Ammon's horn (tissue), 1 donor: Measurements from ENCODE around the gene OR10R2.
A peak's percentile ranks its signal among the peaks of the same experiment; 100 is the strongest.
"Not testable (repeated sequence)": the region's sequence is repeated elsewhere in the genome, so short reads cannot be mapped to it uniquely, and the experiment has no call there.

ENCODE experiments used
- DNase-seq: peaks from one replicate; pipeline ENCODE4 v3.0.0-alpha.2; 2016; ENCODE audit warnings: low spot score

The OR10R2 gene

GRCh38 chr1:158471920-158472319 is at the start of gene OR10R2:
Gene OR10R2 (plus strand): TSS chr1:158472220. CDS start chr1:158472326, 106 bp downstream.
- DNase-seq: no peak

- no peak for DNase-seq
Observed at GRCh38 chr1:158425027-158425426, 47.0 kb upstream of the OR10R2 start.

- no peak for DNase-seq
Observed at GRCh38 chr1:158426137-158426536, 45.9 kb upstream of the OR10R2 start, which contains the start of gene OR10K2. Gene OR10K2 (minus strand): TSS chr1:158426237. CDS start chr1:158420866, 5,371 bp downstream.

- DNase-seq: not testable (repeated sequence)
Observed at GRCh38 chr1:158430163-158430562, 41.9 kb upstream of the OR10R2 start.

- no peak for DNase-seq
Observed at GRCh38 chr1:158434741-158435140, 37.3 kb upstream of the OR10R2 start.

GRCh38 chr1:158445376-158445775 is 26.6 kb upstream of the OR10R2 start:
- no peak for DNase-seq

- no peak for DNase-seq
Observed at GRCh38 chr1:158454537-158454936, 17.5 kb upstream of the OR10R2 start.

GRCh38 chr1:158457246-158457645 is 14.8 kb upstream of the OR10R2 start:
- no peak for DNase-seq

- no peak for DNase-seq
Observed at GRCh38 chr1:158458263-158458662, 13.8 kb upstream of the OR10R2 start.

GRCh38 chr1:158461534-158461933 is 10.5 kb upstream of the OR10R2 start, which contains the start of gene OR10K1:
Gene OR10K1 (plus strand): TSS chr1:158461834. CDS start chr1:158465562, 3,728 bp downstream.
- DNase-seq: no peak

- DNase-seq: no peak
Observed at GRCh38 chr1:158485455-158485854, 13.4 kb downstream of the OR10R2 start.

GRCh38 chr1:158491316-158491715 is 19.3 kb downstream of the OR10R2 start:
- no peak for DNase-seq

GRCh38 chr1:158493054-158493453 is 21.0 kb downstream of the OR10R2 start:
- DNase-seq: no peak

- DNase-seq: no peak
Observed at GRCh38 chr1:158494796-158495195, 22.8 kb downstream of the OR10R2 start.

- DNase-seq: peak; percentile 45
Observed at GRCh38 chr1:158496374-158496773, 24.4 kb downstream of the OR10R2 start.

GRCh38 chr1:158506369-158506987 is 34.5 kb downstream of the OR10R2 start:
- no peak for DNase-seq

GRCh38 chr1:158507511-158507910 is 35.5 kb downstream of the OR10R2 start:
- no peak for DNase-seq

GRCh38 chr1:158509471-158510156 is 37.6 kb downstream of the OR10R2 start:
- no peak for DNase-seq

- DNase-seq: peak; percentile 13
Observed at GRCh38 chr1:158516966-158517365, 44.9 kb downstream of the OR10R2 start.

GRCh38 chr1:158520021-158520420 is 48.0 kb downstream of the OR10R2 start:
- DNase-seq: no peak

- DNase-seq: no peak
Observed at GRCh38 chr1:158520955-158521665, 49.1 kb downstream of the OR10R2 start.

- no peak for DNase-seq
Observed at GRCh38 chr1:158521666-158522058, 49.6 kb downstream of the OR10R2 start.
